ENCODE measurements around the gene PAQR6.
"Not testable (repeated sequence)": the region's sequence is repeated elsewhere in the genome, so short reads cannot be mapped to it uniquely, and the experiment has no call there.

Gene PAQR6

GRCh38 chr1:156238248-156238647, 9.6 kb downstream of the PAQR6 start:
- in situ Hi-C loops (cut with HindIII; ENCODE audit: low pct_unique_long_range_greater_than_20kb, low sequenced_read_pairs): no loop called here
- DNase-seq (ENCODE audit: low read depth in 1 of 2, low spot score in 1 of 2): no peak
- no peak for TF ChIP-seq JUND (IDR thresholded peaks at IDR 0.05; ENCODE audit: low read depth)

GRCh38 chr1:156236164-156236563, 11.7 kb downstream of the PAQR6 start:
- TF ChIP-seq JUND (IDR thresholded peaks at IDR 0.05; ENCODE audit: low read depth): no peak
- in situ Hi-C loops (cut with HindIII; ENCODE audit: low pct_unique_long_range_greater_than_20kb, low sequenced_read_pairs): no loop called here
- no peak for DNase-seq (ENCODE audit: low read depth in 1 of 2, low spot score in 1 of 2)

- in situ Hi-C loops (cut with HindIII; ENCODE audit: low pct_unique_long_range_greater_than_20kb, low sequenced_read_pairs): no loop called here
- DNase-seq (ENCODE audit: low read depth in 1 of 2, low spot score in 1 of 2): no peak
- TF ChIP-seq JUND (IDR thresholded peaks at IDR 0.05; ENCODE audit: low read depth): no peak
Measured at GRCh38 chr1:156233426-156234127, 14.3 kb downstream of the PAQR6 start.

- in situ Hi-C loops (cut with HindIII; ENCODE audit: low pct_unique_long_range_greater_than_20kb, low sequenced_read_pairs): no loop called here
- DNase-seq (ENCODE audit: low read depth in 1 of 2, low spot score in 1 of 2): no peak
- no peak for TF ChIP-seq JUND (IDR thresholded peaks at IDR 0.05; ENCODE audit: low read depth)
Measured at GRCh38 chr1:156232201-156232894, 15.5 kb downstream of the PAQR6 start.

GRCh38 chr1:156230473-156230837, 17.4 kb downstream of the PAQR6 start:
- TF ChIP-seq JUND (IDR thresholded peaks at IDR 0.05; ENCODE audit: low read depth): no peak
- no peak for DNase-seq (ENCODE audit: low read depth in 1 of 2, low spot score in 1 of 2)
- in situ Hi-C loops (cut with HindIII; ENCODE audit: low pct_unique_long_range_greater_than_20kb, low sequenced_read_pairs): no loop called here

- no peak for DNase-seq (ENCODE audit: low read depth in 1 of 2, low spot score in 1 of 2)
- no peak for TF ChIP-seq JUND (IDR thresholded peaks at IDR 0.05; ENCODE audit: low read depth)
- in situ Hi-C loops (cut with HindIII; ENCODE audit: low pct_unique_long_range_greater_than_20kb, low sequenced_read_pairs): no loop called here
Measured at GRCh38 chr1:156229809-156230472, 17.9 kb downstream of the PAQR6 start.

- no peak for DNase-seq (ENCODE audit: low read depth in 1 of 2, low spot score in 1 of 2)
- no peak for TF ChIP-seq JUND (IDR thresholded peaks at IDR 0.05; ENCODE audit: low read depth)
- in situ Hi-C loops (cut with HindIII; ENCODE audit: low pct_unique_long_range_greater_than_20kb, low sequenced_read_pairs): no loop called here
Measured at GRCh38 chr1:156228501-156228900, 19.4 kb downstream of the PAQR6 start.

- in situ Hi-C loops (cut with HindIII; ENCODE audit: low pct_unique_long_range_greater_than_20kb, low sequenced_read_pairs): no loop called here
- TF ChIP-seq JUND (IDR thresholded peaks at IDR 0.05; ENCODE audit: low read depth): no peak
- no peak for DNase-seq (ENCODE audit: low read depth in 1 of 2, low spot score in 1 of 2)
Measured at GRCh38 chr1:156226782-156227181, 21.1 kb downstream of the PAQR6 start.

- in situ Hi-C loops (cut with HindIII; ENCODE audit: low pct_unique_long_range_greater_than_20kb, low sequenced_read_pairs): no loop called here
Measured at GRCh38 chr1:156226116-156226538, 21.7 kb downstream of the PAQR6 start.

GRCh38 chr1:156225677-156226014, 22.2 kb downstream of the PAQR6 start:
- no peak for DNase-seq (ENCODE audit: low read depth in 1 of 2, low spot score in 1 of 2)
- in situ Hi-C loops (cut with HindIII; ENCODE audit: low pct_unique_long_range_greater_than_20kb, low sequenced_read_pairs): no loop called here
- no peak for TF ChIP-seq JUND (IDR thresholded peaks at IDR 0.05; ENCODE audit: low read depth)

More at GRCh38 chr1:156226116-156226538, 21.7 kb downstream of the PAQR6 start:
- DNase-seq (ENCODE audit: low read depth in 1 of 2, low spot score in 1 of 2): no peak
- no peak for TF ChIP-seq JUND (IDR thresholded peaks at IDR 0.05; ENCODE audit: low read depth)

GRCh38 chr1:156221986-156222692, 25.7 kb downstream of the PAQR6 start:
- DNase-seq (ENCODE audit: low read depth in 1 of 2, low spot score in 1 of 2): no peak
- no peak for TF ChIP-seq JUND (IDR thresholded peaks at IDR 0.05; ENCODE audit: low read depth)
- in situ Hi-C loops (cut with HindIII; ENCODE audit: low pct_unique_long_range_greater_than_20kb, low sequenced_read_pairs): no loop called here

- DNase-seq (ENCODE audit: low read depth in 1 of 2, low spot score in 1 of 2): no peak
- in situ Hi-C loops (cut with HindIII; ENCODE audit: low pct_unique_long_range_greater_than_20kb, low sequenced_read_pairs): no loop called here
- TF ChIP-seq JUND (IDR thresholded peaks at IDR 0.05; ENCODE audit: low read depth): no peak
Measured at GRCh38 chr1:156220226-156220625, 27.6 kb downstream of the PAQR6 start.

- no peak for TF ChIP-seq JUND (IDR thresholded peaks at IDR 0.05; ENCODE audit: low read depth)
- DNase-seq (ENCODE audit: low read depth in 1 of 2, low spot score in 1 of 2): no peak
- in situ Hi-C loops (cut with HindIII; ENCODE audit: low pct_unique_long_range_greater_than_20kb, low sequenced_read_pairs): no loop called here
Measured at GRCh38 chr1:156217871-156218270, 30.0 kb downstream of the PAQR6 start.

- in situ Hi-C loops (cut with HindIII; ENCODE audit: low pct_unique_long_range_greater_than_20kb, low sequenced_read_pairs); DNase-seq (ENCODE audit: low read depth in 1 of 2, low spot score in 1 of 2): not testable (repeated sequence)
Measured at GRCh38 chr1:156216361-156217086, 31.3 kb downstream of the PAQR6 start.

All from T47D (cell line).